GM21717 (cell line): Measurements from ENCODE around the gene EPS15.
"Not testable (repeated sequence)": the region's sequence is repeated elsewhere in the genome, so short reads cannot be mapped to it uniquely, and the experiment has no call there.

Experiments
- ATAC-seq: cut with Tn5 transposase; IDR thresholded peaks from one replicate; pipeline ENCODE4 v1.9.1; 2021; ENCODE audit warnings: mild to moderate bottlenecking, moderate library complexity; ENCODE audit not compliant: unreplicated experiment

EPS15 gene

DNA sequence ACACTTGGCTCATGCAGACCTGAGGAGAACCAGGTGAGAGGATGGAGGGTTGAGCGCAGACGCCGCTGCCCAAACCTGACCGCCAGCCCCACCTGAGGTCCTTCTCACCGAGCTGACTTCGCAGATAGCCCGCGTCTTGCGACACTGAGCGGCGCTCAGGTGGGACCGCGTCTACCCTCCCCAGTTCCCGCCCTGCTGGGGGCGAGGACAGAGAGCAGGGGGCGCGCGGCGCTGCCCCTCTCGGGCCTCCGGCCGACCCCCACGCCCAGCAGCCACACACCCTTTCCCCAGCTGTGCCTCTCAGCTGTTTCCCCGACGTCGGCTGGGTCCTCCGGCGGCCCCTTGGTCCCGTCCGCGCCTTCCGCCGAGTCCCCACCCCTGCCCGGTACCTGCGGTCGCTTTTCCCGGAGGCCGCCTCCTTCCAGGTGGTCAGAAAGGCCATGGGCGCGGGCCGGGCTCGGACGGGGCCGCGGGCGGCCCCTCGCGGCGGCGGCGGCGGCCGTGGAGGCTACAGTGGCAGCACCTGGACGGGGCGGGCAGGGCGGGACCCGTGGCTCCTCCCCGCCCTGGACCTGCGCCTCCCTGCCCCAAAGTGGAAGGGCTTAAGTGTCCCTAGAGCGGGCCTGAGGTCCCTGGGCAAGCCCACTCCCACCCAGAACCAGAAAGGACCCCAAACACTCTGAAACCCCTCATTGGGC, 174.3 kb downstream of the EPS15 start:
- ATAC-seq, result no peak

DNA sequence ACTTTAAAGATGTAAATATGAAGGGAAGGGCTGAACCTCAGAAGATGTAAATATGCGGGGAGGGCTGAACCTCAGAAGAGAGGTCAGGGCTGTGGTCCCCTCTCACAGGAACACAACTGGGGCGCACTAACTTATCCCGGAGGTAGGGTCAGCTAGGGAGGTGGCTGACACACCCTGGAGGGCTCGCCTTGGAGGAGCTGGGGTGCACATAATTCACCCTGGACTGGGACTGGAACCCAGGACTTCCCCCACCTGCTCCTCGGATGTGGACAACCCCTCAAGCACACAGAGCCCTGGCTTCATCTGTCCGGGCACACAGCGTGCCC, 174.8 kb downstream of the EPS15 start:
- ATAC-seq, result no peak

- ATAC-seq, result no peak
Observed at GRCh38 chr1:51343624-51344023, 175.4 kb downstream of the EPS15 start.

DNA sequence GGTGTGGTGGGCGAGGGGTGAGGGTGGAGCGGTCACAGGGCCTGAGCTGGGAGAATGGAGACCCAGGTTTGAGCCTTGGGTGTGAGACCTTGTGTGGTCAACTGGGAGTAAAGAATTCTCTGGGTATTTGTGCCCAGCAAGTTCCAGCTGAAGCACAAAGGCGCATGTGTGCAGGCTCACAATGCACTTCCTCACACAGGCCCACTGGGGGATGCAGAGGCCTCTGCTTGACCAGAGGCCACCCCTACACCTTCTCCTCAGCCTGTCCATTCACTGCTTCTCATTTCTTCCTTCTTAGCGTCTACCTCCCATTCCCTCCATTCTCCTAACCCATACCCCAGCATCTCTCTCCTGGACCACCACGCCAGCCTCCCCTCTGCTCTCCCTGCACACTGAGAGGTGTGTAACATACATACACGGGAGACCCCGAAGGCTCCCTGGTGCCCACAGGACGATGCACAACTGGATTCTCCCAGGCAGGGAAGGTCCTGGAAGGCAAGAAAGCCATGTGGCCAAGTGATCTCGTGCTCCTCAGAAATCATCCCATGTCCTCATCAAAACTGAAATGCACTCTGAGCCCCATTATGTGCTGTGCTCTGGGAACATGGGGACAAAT, 176.4 kb downstream of the EPS15 start:
- ATAC-seq, result no peak

GRCh38 chr1:51341876-51342496, 177.1 kb downstream of the EPS15 start:
- peak; percentile 69 for ATAC-seq

DNA sequence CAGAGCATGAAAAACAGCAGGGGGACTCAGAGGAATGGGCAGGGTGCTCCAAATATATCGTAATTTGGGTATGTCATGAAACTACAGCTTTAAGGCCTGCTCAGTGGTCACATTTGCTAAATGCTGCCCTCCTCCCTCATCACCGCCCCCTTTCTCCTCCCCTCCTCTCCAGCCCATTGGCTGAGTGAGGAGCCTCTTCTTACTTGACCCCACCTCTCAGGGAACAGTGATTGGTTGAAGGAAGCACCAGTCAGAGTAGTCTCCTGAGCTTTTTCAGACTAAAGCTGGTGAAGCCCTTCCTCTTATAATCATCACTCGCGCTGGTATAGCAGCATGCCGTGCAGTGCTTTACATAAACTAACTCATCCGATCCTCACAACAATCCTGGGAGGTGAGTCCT, 178.7 kb downstream of the EPS15 start:
- ATAC-seq, result no peak

DNA sequence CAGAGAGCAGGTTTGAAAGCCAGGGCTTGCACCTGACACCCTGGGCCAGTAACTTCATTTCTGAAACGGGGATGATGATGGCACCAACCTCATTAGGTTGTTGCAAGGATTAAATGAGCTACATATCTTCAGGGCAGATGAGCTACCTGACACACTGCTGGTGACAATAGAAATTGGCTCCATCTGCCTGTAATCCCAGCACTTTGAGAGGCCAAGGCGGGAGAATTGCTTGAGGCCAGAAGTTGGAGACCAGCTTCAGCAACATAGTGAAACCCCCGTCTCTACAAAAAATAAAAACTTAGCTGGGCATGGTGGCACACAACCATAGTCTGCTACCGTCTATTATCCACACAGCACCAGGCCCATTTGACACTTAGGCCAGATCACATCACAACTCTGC, 182.4 kb downstream of the EPS15 start:
- ATAC-seq, result no peak

DNA sequence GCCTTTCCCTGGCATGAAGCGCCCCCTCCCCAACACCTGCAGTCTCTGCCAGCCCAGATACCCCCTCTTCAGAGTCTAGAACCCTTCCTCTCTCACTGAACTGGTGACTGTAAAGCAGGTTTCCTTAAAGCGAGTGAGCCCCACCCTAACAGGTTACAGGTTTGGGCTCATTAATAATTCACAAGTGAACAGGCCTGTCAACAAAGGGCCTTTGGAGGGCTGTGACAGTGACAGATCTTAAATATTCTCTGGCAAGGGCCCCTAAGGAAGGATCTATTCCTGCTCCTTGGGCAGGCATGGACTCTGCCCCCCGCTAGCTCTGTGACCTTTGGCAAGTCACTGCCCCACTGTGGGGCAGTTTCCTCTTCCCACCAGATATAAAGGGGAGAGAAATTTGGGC, 183.1 kb downstream of the EPS15 start:
- no peak for ATAC-seq

DNA sequence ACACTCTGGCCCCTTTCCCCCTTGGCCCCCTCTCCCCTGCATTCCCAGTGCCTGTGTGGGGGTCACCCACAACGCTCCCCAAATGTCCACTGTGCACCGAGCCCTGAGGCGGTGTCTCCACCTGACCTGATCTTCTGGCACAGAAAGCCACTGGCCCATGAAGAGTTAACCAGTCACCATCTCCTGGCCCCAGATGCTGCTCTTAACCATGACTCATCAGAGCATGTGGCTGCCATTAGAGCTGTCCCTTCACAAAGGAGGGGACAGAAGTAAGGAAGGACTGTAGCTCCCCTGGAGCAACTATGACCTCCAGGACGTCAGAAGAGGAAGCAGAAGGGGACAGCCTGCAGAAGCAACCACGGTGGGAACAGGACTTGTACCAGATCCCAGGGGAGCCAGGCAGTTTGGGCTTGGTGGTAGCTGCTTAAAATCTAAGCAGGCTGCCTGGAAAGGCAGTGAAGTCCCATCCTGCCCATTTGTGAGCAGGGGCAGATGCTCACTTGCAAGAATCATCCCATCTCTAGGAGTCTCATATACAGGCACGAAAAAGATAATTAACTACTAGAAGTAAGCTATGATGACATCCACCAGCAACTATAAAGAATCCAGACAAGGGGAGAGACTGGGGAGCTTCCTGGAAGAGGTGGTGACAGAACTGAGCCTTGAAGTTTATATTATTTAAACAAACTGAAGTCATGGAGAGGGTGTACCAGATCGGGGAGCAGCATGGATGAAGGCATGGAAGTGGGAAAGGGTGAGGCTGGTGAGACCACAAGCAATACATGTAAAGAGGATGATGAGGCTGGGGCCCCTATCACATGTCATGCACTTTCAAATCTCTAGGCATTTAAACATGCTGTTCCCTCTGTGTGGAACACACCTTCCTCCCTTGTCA, 187.6 kb downstream of the EPS15 start:
- peak; percentile 66 for ATAC-seq

DNA sequence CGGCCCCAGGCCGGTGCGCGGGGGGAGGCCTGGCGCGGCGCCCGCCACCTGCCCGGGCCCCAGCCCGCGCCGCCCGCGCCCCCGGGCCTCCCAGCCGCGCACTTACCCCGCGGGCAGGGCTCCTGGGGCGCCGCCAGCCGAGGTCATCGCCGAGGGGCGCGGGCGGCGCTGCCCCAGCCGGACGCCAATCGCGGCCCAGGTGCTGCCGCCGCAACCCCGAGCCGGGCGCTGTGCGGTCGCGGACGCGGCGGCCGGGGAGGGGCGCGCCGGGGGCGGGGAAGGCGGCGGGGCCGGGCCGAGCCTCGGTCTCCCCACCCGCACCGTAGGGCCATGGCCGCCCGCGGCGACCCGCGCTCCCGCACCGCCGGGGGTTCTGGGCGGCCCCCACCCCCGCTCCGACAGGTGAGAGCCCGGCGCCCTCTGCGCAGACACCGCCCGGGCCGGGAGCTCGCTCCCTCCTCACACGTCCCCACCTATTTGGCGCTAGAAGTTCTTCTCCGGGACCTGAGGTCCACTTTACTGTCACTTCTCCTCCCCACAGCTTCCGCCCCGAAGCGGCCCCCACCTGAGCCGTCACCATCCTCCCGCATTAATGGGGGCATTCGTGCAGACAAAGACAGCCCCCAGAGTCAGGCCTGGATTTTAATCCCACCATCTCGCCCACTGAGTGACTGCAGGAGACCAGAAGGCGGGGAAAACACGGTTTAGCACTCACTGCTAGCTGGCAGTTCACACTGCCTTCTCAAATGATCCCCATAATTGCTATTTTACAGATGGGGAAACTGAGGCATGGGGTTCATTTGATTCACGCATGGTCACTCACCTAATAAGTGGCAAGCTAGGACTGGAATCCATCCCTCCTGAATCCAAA, 188.5 kb downstream of the EPS15 start, which contains the start of gene TTC39A:
Gene TTC39A (minus strand): TSS at position 232 of the 871 bp plus-strand sequence. CDS start 85 bp downstream, at position 147.
- ATAC-seq, result no peak

DNA sequence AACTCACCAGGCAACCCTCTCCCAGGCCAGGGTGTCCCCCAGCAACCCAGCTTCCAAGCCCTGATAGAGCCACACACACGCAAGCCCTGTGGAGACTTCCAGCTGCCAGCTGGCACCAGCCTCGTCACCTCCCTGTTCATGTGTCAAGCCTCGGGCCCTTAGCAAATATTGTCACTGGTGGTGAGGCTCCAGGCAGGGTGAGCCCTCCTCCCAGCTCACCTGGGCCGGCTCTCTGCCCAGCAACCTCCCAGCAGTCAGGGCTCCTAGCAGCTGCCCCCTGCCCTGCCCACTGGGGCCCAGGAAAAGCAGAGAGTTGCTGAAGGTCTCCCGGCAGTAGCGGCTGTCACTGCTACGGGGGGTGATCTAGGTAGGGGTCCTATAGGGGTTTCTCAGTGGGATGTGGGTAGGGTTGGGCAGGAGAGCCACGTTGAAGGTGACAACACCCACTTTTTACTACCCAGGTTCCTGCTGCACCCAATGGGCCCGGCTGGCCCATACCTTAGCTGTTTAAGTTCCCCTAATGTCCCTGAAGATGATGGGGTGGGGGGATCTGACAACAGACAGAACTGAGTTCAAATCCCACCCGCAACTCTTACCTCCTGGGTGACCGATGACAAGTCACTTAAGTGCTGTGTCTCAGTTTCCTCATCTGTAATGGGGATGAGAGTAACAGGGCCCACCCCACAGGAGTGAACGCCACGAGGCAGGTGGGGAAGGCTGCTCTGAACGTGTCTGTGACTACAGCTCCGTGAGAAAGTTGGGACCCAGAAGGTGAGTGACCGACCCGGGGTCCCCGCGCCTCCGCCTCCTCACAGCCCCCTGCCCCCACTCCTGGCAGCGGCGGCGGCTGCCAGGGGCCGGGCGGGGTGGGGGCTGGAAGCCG, 189.4 kb downstream of the EPS15 start:
- no peak for ATAC-seq

DNA sequence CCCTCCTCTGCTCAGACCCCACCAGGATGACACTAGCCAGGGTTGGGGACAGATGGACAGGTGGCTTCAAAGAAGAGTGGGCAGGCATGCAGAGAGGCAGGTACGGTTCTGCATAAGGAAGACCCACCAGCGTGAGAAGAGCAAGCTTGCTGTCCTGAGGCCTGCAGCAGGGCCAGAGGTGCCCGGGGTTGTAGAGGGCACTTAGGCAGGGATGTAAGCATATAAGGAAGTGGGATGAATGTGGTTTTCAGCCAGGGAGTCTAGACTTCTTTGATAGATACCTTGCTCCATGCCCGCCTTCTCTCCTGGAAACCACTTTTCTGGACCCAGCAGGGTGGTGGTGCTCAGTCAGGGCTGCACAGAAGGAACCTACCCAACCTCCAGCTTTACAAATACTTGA, 190.1 kb downstream of the EPS15 start:
- no peak for ATAC-seq

DNA sequence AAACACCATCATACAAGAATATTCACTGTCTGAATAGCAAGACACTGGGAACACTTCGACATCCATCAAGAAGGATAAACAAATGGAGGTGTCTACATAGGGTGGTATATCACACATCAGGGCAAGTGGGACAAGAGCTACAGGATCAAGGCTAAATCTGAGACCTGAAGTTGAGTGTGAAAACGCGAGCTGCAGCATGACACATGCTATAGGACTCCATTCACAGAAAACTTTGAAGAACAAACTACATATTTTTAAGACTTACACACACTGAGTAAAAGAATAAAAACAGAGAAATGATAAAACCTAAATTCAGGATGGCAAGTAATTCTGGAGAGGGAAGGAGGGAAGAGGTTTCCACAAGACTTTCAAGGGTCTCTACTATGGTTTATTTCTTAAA, 190.8 kb downstream of the EPS15 start:
- no peak for ATAC-seq

GRCh38 chr1:51327386-51327785, 191.7 kb downstream of the EPS15 start:
- ATAC-seq, result no peak

- ATAC-seq, result no peak
Observed at GRCh38 chr1:51326839-51327238, 192.2 kb downstream of the EPS15 start.

DNA sequence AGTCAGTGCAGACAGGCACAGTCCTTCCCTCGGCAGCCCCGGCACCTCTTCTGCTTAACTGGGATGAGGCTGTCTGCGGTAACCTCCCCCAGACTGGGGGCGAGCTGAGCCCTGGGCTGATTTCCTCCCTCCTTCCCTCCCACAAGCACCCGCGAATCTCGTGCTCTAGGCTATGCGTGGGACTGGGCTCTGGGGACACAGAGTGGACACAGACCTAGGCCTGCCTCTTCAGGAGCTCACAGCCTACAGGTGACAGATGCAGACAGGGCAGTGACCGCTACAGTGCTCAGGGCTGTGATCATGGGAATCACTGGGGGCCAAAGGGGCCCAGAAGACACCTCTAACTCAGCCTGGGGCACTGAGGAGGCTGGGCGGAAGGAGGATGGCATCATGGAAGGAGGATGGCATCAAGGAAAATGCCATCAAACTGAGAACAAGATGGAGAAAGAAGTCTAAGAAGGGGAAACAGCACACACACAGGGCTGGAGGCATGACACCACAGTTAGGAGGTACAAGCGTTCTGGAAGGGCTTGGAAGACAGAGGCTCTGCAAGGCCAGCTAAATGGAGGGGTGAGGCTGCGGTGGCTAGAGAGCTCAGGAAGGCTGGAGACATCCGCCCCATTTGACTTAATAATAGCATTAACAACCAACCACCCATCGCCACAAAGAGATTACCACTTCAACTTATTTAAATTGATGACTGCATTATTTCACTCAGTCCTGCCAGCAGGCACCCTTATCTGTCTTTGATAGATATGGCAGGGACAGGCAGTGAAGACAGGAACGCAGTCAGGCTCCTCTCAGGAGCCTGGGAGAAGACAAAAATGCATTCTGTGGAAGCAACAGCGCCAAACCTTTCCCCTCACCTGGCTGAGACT, 192.9 kb downstream of the EPS15 start:
- no peak for ATAC-seq

DNA sequence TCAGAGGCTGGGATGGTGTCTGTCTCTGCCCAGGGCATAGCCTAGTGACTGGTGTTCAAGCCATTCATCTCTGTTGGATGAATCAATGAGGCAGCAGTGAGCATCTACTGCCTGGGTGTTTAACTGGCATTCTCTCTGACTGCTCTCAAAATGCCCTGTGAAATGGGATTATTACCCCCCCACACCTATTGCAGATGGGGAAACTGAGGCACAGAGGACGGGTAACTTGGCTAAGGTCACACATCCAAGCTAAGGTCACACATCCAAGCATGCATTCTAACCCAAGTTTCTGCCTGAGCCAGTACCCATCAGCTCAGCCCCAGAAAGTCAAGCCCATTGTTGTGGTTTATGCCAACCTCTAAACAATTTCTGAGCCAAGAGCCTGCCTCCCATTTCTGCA, 193.7 kb downstream of the EPS15 start:
- ATAC-seq, result no peak

GRCh38 chr1:51325011-51325385, 194.1 kb downstream of the EPS15 start:
- ATAC-seq, result not testable (repeated sequence)
